Gastrocnemius medialis (tissue), 4 donors: ENCODE data around the gene ASAP3. TPM values are rescaled to one million over a fixed set of nuclear protein-coding genes. Genes with fewer than 3 reads are reported as not detected.

Source experiments
- total RNA-seq, 4 donors: library from RNA; depleted of rRNA; stranded (reverse); fragments of >200 nt; gene quantifications; one replicate each; pipeline versions ENCODE4 v1.1.0 to v1.2.3, GENCODE V29; 2016

Gene ASAP3
- total RNA-seq, 4 donors from 2014 or later = 55.5 to 129 (median 93.2) TPM

Other genes starting within 250 kb of the ASAP3 start
- gene HNRNPR, start 139.9 kb downstream of the ASAP3 start, total RNA-seq = 10 to 100 TPM; 36.5 to 56.3 (median 44.5) TPM
- 1 to 10 TPM; 6.0 to 7.1 (median 6.8) TPM for gene ZNF436, start 114.3 kb downstream of the ASAP3 start, total RNA-seq
- 100 to 1,000 TPM; 128 to 242 (median 179) TPM for gene TCEA3, start 59.4 kb downstream of the ASAP3 start, total RNA-seq
- under 1 TPM in 1 of 4 donors, not detected in 3; 0.40 TPM for gene E2F2, start 47.1 kb upstream of the ASAP3 start, total RNA-seq
- gene ID3, start 75.3 kb upstream of the ASAP3 start, total RNA-seq = 100 to 1,000 TPM in 1 of 4 donors, 10 to 100 TPM in 3; 67.9 to 124 (median 83.0) TPM
- 100 to 1,000 TPM; 302 to 593 (median 504) TPM for gene RPL11, start 207.6 kb upstream of the ASAP3 start, total RNA-seq